Epidermal melanocyte (primary cell): ENCODE measurements around the gene FAM83G.

Source experiments
- DNase-seq: peaks from one replicate; pipeline ENCODE4 v3.0.0; 2011; ENCODE audit warnings: low spot score; ENCODE audit not compliant: insufficient read length

FAM83G gene

DNA sequence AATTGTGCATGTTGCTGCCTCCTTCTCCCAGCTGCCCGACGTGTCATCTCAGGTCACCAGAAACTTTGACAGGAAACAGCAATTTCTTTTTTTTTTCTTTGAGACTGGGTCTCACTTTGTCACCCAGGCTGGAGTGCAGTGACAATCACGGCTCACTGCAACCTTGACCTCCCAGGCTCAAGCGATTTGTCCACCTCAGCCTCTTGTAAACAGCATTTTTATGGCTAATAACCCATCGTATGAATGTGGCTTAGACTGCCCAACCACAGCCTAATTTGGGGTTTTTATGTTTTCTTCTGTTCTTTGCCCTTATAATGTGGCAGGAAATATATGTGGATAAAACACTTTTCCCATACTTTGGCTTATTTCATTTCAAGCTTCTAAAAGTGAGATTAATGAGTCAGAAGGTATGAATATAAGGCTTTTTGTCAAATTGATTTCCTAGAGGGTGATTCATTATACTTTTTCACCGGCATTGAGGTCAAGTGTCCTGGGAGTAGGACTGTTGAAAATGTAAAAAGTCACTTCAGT, 83.6 kb downstream of the FAM83G start:
- no peak for DNase-seq

DNA sequence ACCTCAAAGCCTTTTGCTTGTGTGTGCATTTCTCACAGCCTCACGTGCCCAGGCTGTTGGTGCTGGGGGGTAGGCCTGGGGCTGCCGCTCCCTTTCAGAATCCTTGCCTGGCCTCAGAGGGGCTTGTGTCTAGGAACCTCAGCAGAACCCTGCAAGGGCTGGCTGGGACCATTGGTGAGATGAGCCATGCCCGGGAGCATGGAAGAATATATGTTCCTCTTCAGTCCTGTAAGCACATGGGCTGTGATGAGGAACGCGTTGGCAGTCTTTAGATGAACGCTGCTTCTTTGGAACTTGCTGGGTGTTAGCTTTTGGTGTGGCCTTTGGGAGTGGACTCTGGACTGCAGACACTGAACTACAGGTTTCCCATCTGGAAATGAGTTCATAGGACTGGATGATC, 84.6 kb downstream of the FAM83G start:
- no peak for DNase-seq
